Mesothelial cell of epicardium (in vitro differentiated cells): ENCODE data around the gene MROH8. TPM values are rescaled to one million over a fixed set of nuclear protein-coding genes. Genes with fewer than 3 reads are reported as not detected.

ENCODE experiments used
- DNase-seq, 2 experiments: peaks; one replicate each; pipeline ENCODE4 v3.0.0; 2021; ENCODE audit warnings: low spot score in 2 of 2; ENCODE audit not compliant: unreplicated experiment in 2 of 2
- H3K27ac Mint-ChIP-seq: 2 replicates; pipeline ENCODE4 v1.8.0; 2021; ENCODE audit warnings: mixed read lengths
- H3K27me3 Mint-ChIP-seq: 2 replicates; pipeline ENCODE4 v1.8.0; 2021; ENCODE audit warnings: low read depth, mixed read lengths
- H3K36me3 Mint-ChIP-seq: 2 replicates; pipeline ENCODE4 v1.8.0; 2021; ENCODE audit warnings: mixed read lengths
- H3K4me1 Mint-ChIP-seq: 2 replicates; pipeline ENCODE4 v1.8.0; 2021; ENCODE audit warnings: mixed read lengths
- H3K4me3 Mint-ChIP-seq: 2 replicates; pipeline ENCODE4 v1.8.0; 2021; ENCODE audit warnings: mild to moderate bottlenecking, moderate library complexity, mixed read lengths
- H3K9me3 Mint-ChIP-seq: 2 replicates; pipeline ENCODE4 v1.8.0; 2021; ENCODE audit warnings: mixed read lengths
- CTCF ChIP-seq: fragments of 200-600 bp; sonication (generic); IDR thresholded peaks from one replicate; pipeline ENCODE4 v1.5.0; 2021; ENCODE audit warnings: antibody characterized with exemption; ENCODE audit not compliant: unreplicated experiment
- total RNA-seq: library from RNA; stranded (reverse); gene quantifications from 3 replicates; pipeline ENCODE4 v1.2.1, GENCODE V29; 2021

The MROH8 gene
- total RNA-seq, 1 donor from 2014 or later, result 6.3 TPM

DNA sequence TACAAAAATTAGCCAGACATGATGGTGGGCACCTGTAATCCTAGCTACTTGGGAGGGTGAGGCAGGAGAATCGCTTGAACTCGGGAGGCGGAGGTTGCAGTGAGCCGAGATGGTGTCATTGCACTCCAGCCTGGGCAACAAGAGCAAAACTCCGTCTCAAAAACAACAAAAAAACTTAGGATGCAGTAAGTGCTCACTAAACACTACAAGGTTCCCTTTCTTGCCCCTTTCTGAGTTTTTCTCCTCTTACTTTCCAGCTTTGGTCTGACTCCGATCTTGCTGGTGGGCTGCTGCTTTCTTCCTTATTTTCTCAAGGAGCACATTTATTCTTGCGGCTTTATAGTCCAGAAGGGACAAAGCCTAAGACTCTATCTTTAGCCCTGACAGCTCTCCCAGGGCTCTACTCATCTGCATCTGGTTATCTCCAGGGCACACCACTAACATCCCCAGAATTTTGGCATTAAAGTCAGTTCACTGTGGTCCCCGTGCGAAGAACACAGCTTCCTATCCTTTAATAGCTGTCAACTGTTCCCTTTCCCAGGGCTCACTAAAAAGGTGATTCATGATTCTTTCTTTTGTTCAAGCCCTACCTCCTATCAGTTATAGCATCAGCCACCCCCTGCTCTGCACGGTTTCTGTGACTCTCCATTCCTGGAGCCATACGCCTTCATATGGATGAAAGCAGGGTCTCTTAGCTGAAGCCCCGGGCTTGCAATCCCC is 17.4 kb downstream of the MROH8 start:
- Mint-ChIP-seq H3K4me1 (peaks cover 8% of the 10 kb centered on the region), H3K9me3 (no peaks in the 10 kb centered on the region), H3K4me3 (no peak overlapping the region), H3K27ac (no peak overlapping the region), H3K36me3 (no peaks in the 10 kb centered on the region), H3K27me3 (peaks cover 13% of the 10 kb centered on the region)
- no peak for DNase-seq
- no peak for TF ChIP-seq CTCF

- Mint-ChIP-seq H3K4me3 (no peak overlapping the region), H3K4me1 (peaks cover 8% of the 10 kb centered on the region), H3K36me3 (no peaks in the 10 kb centered on the region), H3K27me3 (peaks cover 13% of the 10 kb centered on the region), H3K27ac (peak overlapping the region; percentile 81), H3K9me3 (no peaks in the 10 kb centered on the region)
- no peak for DNase-seq
- TF ChIP-seq CTCF, result no peak
These were observed 18.7 kb downstream of the MROH8 start for GRCh38 chr20:37160683-37161082.

DNA sequence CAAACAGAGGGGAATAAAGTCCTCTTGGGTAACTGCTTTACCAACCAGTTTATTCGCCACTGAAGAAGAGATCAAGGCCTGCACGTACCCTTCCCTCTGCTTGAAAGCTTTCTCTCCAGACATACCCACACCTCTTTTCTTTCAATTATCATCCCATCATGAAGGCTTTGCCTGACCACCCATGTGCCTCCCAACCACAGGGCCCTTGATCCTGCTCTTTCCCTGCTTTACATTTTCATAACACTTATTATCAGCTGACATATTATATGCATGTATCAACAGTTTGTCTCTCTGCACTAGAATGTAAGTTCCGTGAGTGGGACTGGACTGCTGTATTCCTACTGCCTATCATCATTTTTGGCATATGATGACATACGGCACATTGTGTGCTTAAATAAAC is 21.1 kb downstream of the MROH8 start:
- TF ChIP-seq CTCF, result no peak
- DNase-seq, result no peak
- Mint-ChIP-seq H3K4me1 (peaks cover 8% of the 10 kb centered on the region), H3K9me3 (no peaks in the 10 kb centered on the region), H3K27me3 (peaks cover 10% of the 10 kb centered on the region), H3K27ac (no peak overlapping the region), H3K36me3 (peaks cover under 1% of the 10 kb centered on the region), H3K4me3 (no peak overlapping the region)

- no peak for TF ChIP-seq CTCF
- DNase-seq, result no peak
These were observed 23.4 kb downstream of the MROH8 start for GRCh38 chr20:37155987-37156386.

GRCh38 chr20:37154684-37155298 is 24.6 kb downstream of the MROH8 start:
- no peak for TF ChIP-seq CTCF
- Mint-ChIP-seq H3K27ac (no peak overlapping the region), H3K4me1 (no peaks in the 10 kb centered on the region), H3K9me3 (no peaks in the 10 kb centered on the region), H3K4me3 (no peak overlapping the region), H3K36me3 (peaks cover 6% of the 10 kb centered on the region), H3K27me3 (no peaks in the 10 kb centered on the region)
- DNase-seq, result no peak

More at GRCh38 chr20:37155987-37156386, 23.4 kb downstream of the MROH8 start:
- Mint-ChIP-seq H3K9me3 (no peaks in the 10 kb centered on the region), H3K4me3 (no peak overlapping the region), H3K27me3 (no peaks in the 10 kb centered on the region), H3K36me3 (peaks cover 6% of the 10 kb centered on the region), H3K4me1 (no peaks in the 10 kb centered on the region), H3K27ac (no peak overlapping the region)
